OCI-LY7 (cell line): Measurements from ENCODE around the gene PAX7. TPM values are rescaled to one million over a fixed set of nuclear protein-coding genes. Genes with fewer than 3 reads are reported as not detected.

Experiments
- BruUV-seq: library from RNA; stranded (reverse); fragments of 400-500 nt; replicated peaks from 2 replicates; lab custom pipeline; 2021; lab: Mats Ljungman, UMichigan
- CTCF ChIA-PET: fragments of 300-600 bp; sonication (Branson Sonifier 250); formaldehyde crosslinking; loops from one replicate; lab custom pipeline; 2022; ENCODE audit warnings: antibody characterized with exemption; ENCODE audit not compliant: unreplicated experiment; lab: Charles Lee
- POLR2A ChIA-PET: fragments of 300-600 bp; sonication (Branson Sonifier 250); formaldehyde crosslinking; loops from one replicate; lab custom pipeline; 2022; ENCODE audit warnings: antibody characterized with exemption; lab: Charles Lee
- DNase-seq: peaks from one replicate; pipeline ENCODE4 v3.0.0-alpha.2; 2015; ENCODE audit warnings: low spot score
- H2AFZ ChIP-seq: fragments of 200-600 bp; sonication (generic), shearing (Covaris generic); 2 replicates; pipeline ENCODE4 v1.6.1; 2014; ENCODE audit warnings: mild to moderate bottlenecking, antibody characterized with exemption, low read length, moderate library complexity
- H3K27ac ChIP-seq: fragments of 200-600 bp; sonication (generic); 2 replicates; pipeline ENCODE4 v1.5.1; 2014; ENCODE audit warnings: mixed run types, low read depth, mild to moderate bottlenecking, moderate library complexity, low read length, inconsistent platforms; ENCODE audit not compliant: poor library complexity, severe bottlenecking
- H3K36me3 ChIP-seq: fragments of 200-600 bp; sonication (generic); 2 replicates; pipeline ENCODE4 v1.6.1; 2014; ENCODE audit warnings: mild to moderate bottlenecking, antibody characterized with exemption, low read length, moderate library complexity, mixed read lengths; ENCODE audit not compliant: insufficient read depth
- H3K4me1 ChIP-seq: fragments of 200-600 bp; sonication (generic); 2 replicates; pipeline ENCODE4 v1.5.1; 2014; ENCODE audit warnings: mild to moderate bottlenecking, low read length; ENCODE audit not compliant: insufficient read depth, poor library complexity, severe bottlenecking
- H3K4me2 ChIP-seq: fragments of 200-600 bp; sonication (generic); 2 replicates; pipeline ENCODE4 v1.6.1; 2014; ENCODE audit warnings: mild to moderate bottlenecking, low read length
- H3K4me3 ChIP-seq: fragments of 200-600 bp; sonication (generic); 2 replicates; pipeline ENCODE4 v1.5.1; 2014; ENCODE audit warnings: mild to moderate bottlenecking, low read depth, low read length; ENCODE audit not compliant: poor library complexity, severe bottlenecking
- H3K79me2 ChIP-seq: fragments of 200-600 bp; sonication (generic); 2 replicates; pipeline ENCODE4 v1.6.1; 2016; ENCODE audit warnings: low read depth, mild to moderate bottlenecking, low read length, moderate library complexity, mixed read lengths; ENCODE audit not compliant: insufficient read depth
- H3K9me2 ChIP-seq: fragments of 200-600 bp; sonication (generic); 2 replicates; pipeline ENCODE4 v1.6.1; 2016; ENCODE audit warnings: mild to moderate bottlenecking, low read length, mixed read lengths; ENCODE audit not compliant: insufficient read depth
- H3K9me3 ChIP-seq: fragments of 200-600 bp; sonication (generic); 2 replicates; pipeline ENCODE4 v1.6.1; 2014; ENCODE audit warnings: mild to moderate bottlenecking, mixed run types, low read length, mixed read lengths
- H4K20me1 ChIP-seq: fragments of 200-600 bp; sonication (generic); 2 replicates; pipeline ENCODE4 v1.6.1; 2014; ENCODE audit warnings: mild to moderate bottlenecking, antibody characterized with exemption, low read length, moderate library complexity, mixed read lengths; ENCODE audit not compliant: insufficient read depth
- EZH2phosphoT487 ChIP-seq: fragments of 200-600 bp; sonication (generic); IDR thresholded peaks from 2 replicates; pipeline ENCODE4 v1.6.1; 2018; ENCODE audit warnings: low read depth, borderline replicate concordance, mild to moderate bottlenecking, mixed run types, antibody characterized with exemption, low read length, moderate library complexity, mixed read lengths
- intact Hi-C: fragments of 100-400 bp; cut with micrococcal nuclease; formaldehyde crosslinking; loops from one replicate; pipeline ENCODE4 v1.10.0; 2022; ENCODE audit not compliant: unreplicated experiment
- total RNA-seq, 2 experiments: library from RNA; depleted of rRNA in 1 of 2; stranded (reverse); fragments of >200 nt in 1 of 2; shearing (Covaris generic) in 1 of 2; gene quantifications; 2 replicates each; pipeline ENCODE4 v1.2.3, GENCODE V29; 2014 to 2022
- TF ChIP-seq, protein P1 (sequence below): fragments of 200-600 bp; sonication (generic); conservative IDR thresholded peaks from 2 replicates; pipeline ENCODE4 v1.5.1; 2014; ENCODE audit warnings: mild to moderate bottlenecking, antibody characterized with exemption, low read length, moderate library complexity, mixed read lengths

The PAX7 gene
- total RNA-seq, 2 experiments from 2014 or later, result not detected

DNA sequence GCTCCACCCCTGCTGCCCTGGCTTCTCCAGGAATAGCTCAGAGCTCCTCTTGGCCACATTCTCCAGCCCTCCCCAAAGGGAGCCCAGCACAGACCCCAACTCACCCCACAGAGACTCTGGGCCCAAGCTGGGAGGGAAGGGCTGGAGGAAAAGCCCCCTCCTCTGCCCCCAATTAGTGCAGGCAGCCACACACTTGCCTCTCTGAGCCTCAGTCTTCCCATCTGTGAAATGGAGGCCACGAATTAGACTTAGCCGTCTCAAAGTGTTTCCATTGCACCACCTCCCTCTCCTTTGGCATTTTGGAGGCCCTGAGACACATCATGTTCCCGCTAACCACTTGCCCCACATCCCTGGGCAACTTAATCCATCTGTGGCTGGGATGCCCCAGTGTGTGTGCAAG lies 108.0 kb downstream of the PAX7 start:
- H3K27ac ChIP-seq, result no peak overlapping the region
- H4K20me1 ChIP-seq, result no peaks in the 10 kb centered on the region
- no peak overlapping the region for H3K4me2 ChIP-seq
- no TSS peak for BruUV-seq
- H3K9me3 ChIP-seq, result no peaks in the 10 kb centered on the region
- ChIA-PET CTCF (no interaction called here), POLR2A (no interaction called here)
- no peaks in the 10 kb centered on the region for H3K36me3 ChIP-seq
- no peak overlapping the region for H3K4me3 ChIP-seq
- no peaks in the 10 kb centered on the region for H3K9me2 ChIP-seq
- H2AFZ ChIP-seq, result no peak overlapping the region
- intact Hi-C loops, result no loop called here
- H3K79me2 ChIP-seq, result no peaks in the 10 kb centered on the region
- no peak for TF ChIP-seq EZH2phosphoT487
- TF ChIP-seq, protein P1, sequence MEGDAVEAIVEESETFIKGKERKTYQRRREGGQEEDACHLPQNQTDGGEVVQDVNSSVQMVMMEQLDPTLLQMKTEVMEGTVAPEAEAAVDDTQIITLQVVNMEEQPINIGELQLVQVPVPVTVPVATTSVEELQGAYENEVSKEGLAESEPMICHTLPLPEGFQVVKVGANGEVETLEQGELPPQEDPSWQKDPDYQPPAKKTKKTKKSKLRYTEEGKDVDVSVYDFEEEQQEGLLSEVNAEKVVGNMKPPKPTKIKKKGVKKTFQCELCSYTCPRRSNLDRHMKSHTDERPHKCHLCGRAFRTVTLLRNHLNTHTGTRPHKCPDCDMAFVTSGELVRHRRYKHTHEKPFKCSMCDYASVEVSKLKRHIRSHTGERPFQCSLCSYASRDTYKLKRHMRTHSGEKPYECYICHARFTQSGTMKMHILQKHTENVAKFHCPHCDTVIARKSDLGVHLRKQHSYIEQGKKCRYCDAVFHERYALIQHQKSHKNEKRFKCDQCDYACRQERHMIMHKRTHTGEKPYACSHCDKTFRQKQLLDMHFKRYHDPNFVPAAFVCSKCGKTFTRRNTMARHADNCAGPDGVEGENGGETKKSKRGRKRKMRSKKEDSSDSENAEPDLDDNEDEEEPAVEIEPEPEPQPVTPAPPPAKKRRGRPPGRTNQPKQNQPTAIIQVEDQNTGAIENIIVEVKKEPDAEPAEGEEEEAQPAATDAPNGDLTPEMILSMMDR, result no peak
- no peak for DNase-seq
- H3K4me1 ChIP-seq, result no peaks in the 10 kb centered on the region

DNA sequence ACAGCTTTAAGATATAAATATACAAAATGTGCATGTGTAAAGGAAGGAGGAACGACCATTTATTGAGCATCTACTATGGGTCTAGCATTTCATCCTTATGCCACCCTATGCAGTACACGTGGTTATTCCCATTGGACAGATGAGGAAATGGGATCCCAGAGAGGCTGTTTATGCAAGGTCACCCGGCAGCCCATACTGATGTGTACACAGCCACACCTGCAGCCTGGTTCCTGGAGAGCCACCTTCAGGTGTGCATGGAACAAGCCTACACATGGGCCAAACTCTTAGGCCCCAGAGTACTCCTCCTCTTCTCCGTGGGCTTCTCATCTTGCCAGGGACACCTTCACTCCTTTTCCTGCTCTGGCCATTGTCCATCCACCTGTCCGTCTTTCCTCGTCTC lies 108.8 kb downstream of the PAX7 start:
- H3K9me3 ChIP-seq, result no peaks in the 10 kb centered on the region
- BruUV-seq, result no TSS peak
- H3K4me2 ChIP-seq, result no peak overlapping the region
- no peaks in the 10 kb centered on the region for H3K36me3 ChIP-seq
- intact Hi-C loops, result no loop called here
- H3K27ac ChIP-seq, result no peak overlapping the region
- H3K79me2 ChIP-seq, result no peaks in the 10 kb centered on the region
- no peaks in the 10 kb centered on the region for H3K4me1 ChIP-seq
- H3K4me3 ChIP-seq, result no peak overlapping the region
- H4K20me1 ChIP-seq, result no peaks in the 10 kb centered on the region
- no peak overlapping the region for H2AFZ ChIP-seq
- TF ChIP-seq EZH2phosphoT487, result no peak
- TF ChIP-seq, protein P1, result no peak
- ChIA-PET CTCF (no interaction called here), POLR2A (no interaction called here)
- DNase-seq, result no peak
- H3K9me2 ChIP-seq, result no peaks in the 10 kb centered on the region

DNA sequence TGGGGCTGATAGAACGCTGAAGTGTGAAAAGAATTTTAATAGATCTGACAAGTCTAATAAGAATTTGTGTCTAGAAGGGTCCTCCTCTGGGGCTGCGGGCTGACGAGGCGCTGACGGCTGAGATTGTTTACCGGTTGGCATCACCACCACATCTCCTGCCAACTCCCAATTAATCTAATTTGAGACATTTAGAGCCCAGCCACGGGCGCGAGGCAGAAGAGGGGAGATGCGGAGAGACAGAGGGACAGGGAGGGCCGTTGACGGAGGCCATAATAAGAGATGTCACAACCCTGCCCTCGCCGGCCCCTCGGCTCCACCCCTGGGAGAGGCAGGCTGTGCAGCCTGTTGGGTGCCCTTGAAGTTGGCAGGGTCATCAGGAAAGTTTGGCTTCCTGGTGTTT lies 109.3 kb downstream of the PAX7 start:
- Histone ChIP-seq H3K4me3 (no peak overlapping the region), H3K4me2 (no peak overlapping the region), H3K4me1 (no peaks in the 10 kb centered on the region), H3K36me3 (no peaks in the 10 kb centered on the region), H3K9me3 (no peaks in the 10 kb centered on the region), H3K9me2 (no peaks in the 10 kb centered on the region), H3K27ac (no peak overlapping the region), H2AFZ (no peak overlapping the region), H4K20me1 (no peaks in the 10 kb centered on the region), H3K79me2 (no peaks in the 10 kb centered on the region)
- no peak for TF ChIP-seq EZH2phosphoT487
- TF ChIP-seq, protein P1, result no peak
- CTCF ChIA-PET, result no interaction called here
- POLR2A ChIA-PET, result no interaction called here
- BruUV-seq, result no TSS peak
- intact Hi-C loops, result no loop called here
- DNase-seq, result no peak
